Muscle of leg (tissue), 11 donors: Measurements from ENCODE around the gene SEMA3D. TPM values are rescaled to one million over a fixed set of nuclear protein-coding genes. Genes with fewer than 3 reads are reported as not detected.
A peak's percentile ranks its signal among the peaks of the same experiment; 100 is the strongest.

ENCODE experiments used
- DNase-seq: peaks from one replicate; pipeline ENCODE4 v3.0.0; 2013
- H3K27ac ChIP-seq: one replicate; pipeline ENCODE4 v1.5.1; 2013; ENCODE audit warnings: mild to moderate bottlenecking, low read length, control low read depth
- H3K27me3 ChIP-seq: one replicate; pipeline ENCODE4 v1.6.1; 2013; ENCODE audit warnings: low read length; ENCODE audit not compliant: control insufficient read depth, insufficient read depth
- H3K36me3 ChIP-seq: one replicate; pipeline ENCODE4 v1.6.1; 2013; ENCODE audit warnings: low read length; ENCODE audit not compliant: control insufficient read depth, insufficient read depth
- H3K4me1 ChIP-seq: one replicate; pipeline ENCODE4 v1.6.1; 2013; ENCODE audit warnings: low read length; ENCODE audit not compliant: control insufficient read depth, insufficient read depth
- H3K4me3 ChIP-seq: one replicate; pipeline ENCODE4 v1.5.1; 2013; ENCODE audit warnings: low read length, control low read depth
- H3K9me3 ChIP-seq: replicated peaks from 2 replicates; pipeline ENCODE4 v1.6.1; 2013; ENCODE audit warnings: low read depth, low read length; ENCODE audit not compliant: control insufficient read depth
- WGBS: methylation state at CpG from one replicate; pipeline ENCODE4 v1.1.5; 2013; ENCODE audit warnings: missing lambda C conversion rate; ENCODE audit not compliant: insufficient coverage; 5-methylcytosine and 5-hydroxymethylcytosine counted together
- polyA plus RNA-seq, 8 donors: library from polyadenylated mRNA; unstranded; fragments of 120-200 nt; gene quantifications; one replicate each; pipeline versions ENCODE4 v1.2.1 to v1.2.3, GENCODE V29; 2013; ENCODE audit warnings: inconsistent platforms in 1 of 8, low replicate concordance in 1 of 8; ENCODE audit not compliant: insufficient read length in 8 of 8, insufficient read depth in 1 of 8
- total RNA-seq: library from RNA; stranded (reverse); fragments of 120-200 nt; gene quantifications from one replicate; pipeline ENCODE4 v1.2.4, GENCODE V29; 2013

Gene SEMA3D
- total and polyA plus RNA-seq, 9 donors, result 8.5 to 29.3 (median 18.7) TPM

GRCh38 chr7:85104432-85105205, 82.2 kb downstream of the SEMA3D start:
- H3K36me3 ChIP-seq, result no peaks in the 10 kb centered on the region
- H3K4me1 ChIP-seq, result no peaks in the 10 kb centered on the region
- no peaks in the 10 kb centered on the region for H3K9me3 ChIP-seq
- no CpG with 5 or more reads among the region's 4 CpGs for WGBS
- no peak overlapping the region for H3K27ac ChIP-seq
- no peaks in the 10 kb centered on the region for H3K27me3 ChIP-seq
- peak; percentile 23 for DNase-seq
- no peak overlapping the region for H3K4me3 ChIP-seq

GRCh38 chr7:85103962-85104361, 82.9 kb downstream of the SEMA3D start:
- no peak for DNase-seq
- Histone ChIP-seq H3K4me1 (no peaks in the 10 kb centered on the region), H3K27ac (no peak overlapping the region), H3K4me3 (no peak overlapping the region), H3K27me3 (no peaks in the 10 kb centered on the region), H3K36me3 (no peaks in the 10 kb centered on the region), H3K9me3 (no peaks in the 10 kb centered on the region)

GRCh38 chr7:85103357-85103756, 83.5 kb downstream of the SEMA3D start:
- no peaks in the 10 kb centered on the region for H3K4me1 ChIP-seq
- no peaks in the 10 kb centered on the region for H3K36me3 ChIP-seq
- H3K9me3 ChIP-seq, result no peaks in the 10 kb centered on the region
- H3K4me3 ChIP-seq, result no peak overlapping the region
- H3K27me3 ChIP-seq, result no peaks in the 10 kb centered on the region
- DNase-seq, result peak; percentile 11
- WGBS, result 36% methylated on average over 1 of the region's 3 CpGs
- no peak overlapping the region for H3K27ac ChIP-seq

GRCh38 chr7:85102813-85103350, 84.0 kb downstream of the SEMA3D start:
- DNase-seq, result peak; percentile 25
- H3K4me3 ChIP-seq, result no peak overlapping the region
- no peak overlapping the region for H3K27ac ChIP-seq
- no peaks in the 10 kb centered on the region for H3K27me3 ChIP-seq
- H3K36me3 ChIP-seq, result no peaks in the 10 kb centered on the region
- no CpG with 5 or more reads among the region's 2 CpGs for WGBS
- no peaks in the 10 kb centered on the region for H3K4me1 ChIP-seq
- no peaks in the 10 kb centered on the region for H3K9me3 ChIP-seq

GRCh38 chr7:85101347-85101746, 85.5 kb downstream of the SEMA3D start:
- Histone ChIP-seq H3K36me3 (no peaks in the 10 kb centered on the region), H3K4me3 (no peak overlapping the region), H3K27ac (no peak overlapping the region), H3K27me3 (no peaks in the 10 kb centered on the region), H3K9me3 (no peaks in the 10 kb centered on the region), H3K4me1 (no peaks in the 10 kb centered on the region)
- DNase-seq, result no peak
- WGBS, result no CpG with 5 or more reads among the region's 2 CpGs

GRCh38 chr7:85097844-85098243, 89.0 kb downstream of the SEMA3D start:
- no peak for DNase-seq
- Histone ChIP-seq H3K27ac (no peak overlapping the region), H3K4me3 (no peak overlapping the region), H3K36me3 (no peaks in the 10 kb centered on the region), H3K27me3 (no peaks in the 10 kb centered on the region), H3K4me1 (no peaks in the 10 kb centered on the region), H3K9me3 (no peaks in the 10 kb centered on the region)
- no CpG with 5 or more reads among the region's 1 CpG for WGBS

GRCh38 chr7:85095806-85096205, 91.0 kb downstream of the SEMA3D start:
- no peaks in the 10 kb centered on the region for H3K9me3 ChIP-seq
- H3K4me1 ChIP-seq, result no peaks in the 10 kb centered on the region
- no peaks in the 10 kb centered on the region for H3K36me3 ChIP-seq
- no peak overlapping the region for H3K27ac ChIP-seq
- no peaks in the 10 kb centered on the region for H3K27me3 ChIP-seq
- WGBS, result no CpG with 5 or more reads among the region's 2 CpGs
- peak; percentile 89 for DNase-seq
- H3K4me3 ChIP-seq, result no peak overlapping the region

- no CpG with 5 or more reads among the region's 2 CpGs for WGBS
Observed at GRCh38 chr7:85095366-85095765, 91.5 kb downstream of the SEMA3D start.

GRCh38 chr7:85094046-85094725, 92.7 kb downstream of the SEMA3D start:
- H3K27ac ChIP-seq, result peak overlapping the region; percentile 18
- peak; percentile 94 for DNase-seq

More at GRCh38 chr7:85095366-85095765, 91.5 kb downstream of the SEMA3D start:
- Histone ChIP-seq H3K27me3 (no peaks in the 10 kb centered on the region), H3K9me3 (no peaks in the 10 kb centered on the region), H3K4me1 (no peaks in the 10 kb centered on the region), H3K36me3 (no peaks in the 10 kb centered on the region), H3K4me3 (no peak overlapping the region), H3K27ac (no peak overlapping the region)
- peak; percentile 40 for DNase-seq

GRCh38 chr7:85091565-85091928, 95.3 kb downstream of the SEMA3D start:
- Histone ChIP-seq H3K36me3 (no peaks in the 10 kb centered on the region), H3K27me3 (no peaks in the 10 kb centered on the region), H3K4me1 (no peaks in the 10 kb centered on the region), H3K9me3 (no peaks in the 10 kb centered on the region), H3K27ac (no peak overlapping the region), H3K4me3 (no peak overlapping the region)
- DNase-seq, result no peak
- no CpG with 5 or more reads among the region's 4 CpGs for WGBS

More at GRCh38 chr7:85094046-85094725, 92.7 kb downstream of the SEMA3D start:
- WGBS, result 22% methylated on average over 1 of the region's 3 CpGs
- H3K4me1 ChIP-seq, result no peaks in the 10 kb centered on the region
- H3K4me3 ChIP-seq, result no peak overlapping the region
- H3K36me3 ChIP-seq, result no peaks in the 10 kb centered on the region
- no peaks in the 10 kb centered on the region for H3K27me3 ChIP-seq
- no peaks in the 10 kb centered on the region for H3K9me3 ChIP-seq
